CD14-positive monocyte (primary cell): ENCODE measurements around the gene SLC18A3. TPM values are rescaled to one million over a fixed set of nuclear protein-coding genes. Genes with fewer than 3 reads are reported as not detected.

Experiments used
- DNase-seq, 3 donors: peaks; one replicate each; pipeline ENCODE4 v3.0.0-alpha.2; 2011 to 2022
- H2AFZ ChIP-seq: 2 replicates; pipeline ENCODE4 v1.6.0; 2012; ENCODE audit warnings: mild to moderate bottlenecking, low read depth, low read length, inconsistent platforms; ENCODE audit not compliant: insufficient read depth, poor library complexity, severe bottlenecking
- H3K27ac ChIP-seq, 2 donors: 1 replicate in 1 of 2; 2 replicates in 1 of 2; pipeline ENCODE4 v1.5.1; 2012 to 2013; ENCODE audit warnings: low read length in 2 of 2, control low read depth in 1 of 2, inconsistent platforms in 1 of 2, low read depth in 1 of 2, mild to moderate bottlenecking in 1 of 2
- H3K27me3 ChIP-seq, 2 donors: one replicate each; pipeline versions ENCODE4 v1.6.0 to v1.6.1; 2011 to 2013; ENCODE audit warnings: low read length in 2 of 2; ENCODE audit not compliant: control insufficient read depth in 2 of 2, insufficient read depth in 2 of 2
- H3K36me3 ChIP-seq, 2 donors: replicated peaks in 1 of 2; 1 replicate in 1 of 2; 2 replicates in 1 of 2; pipeline versions ENCODE4 v1.5.1 to v1.6.1; 2012 to 2013; ENCODE audit warnings: low read length in 2 of 2, control low read depth in 1 of 2, inconsistent platforms in 1 of 2, mild to moderate bottlenecking in 1 of 2; ENCODE audit not compliant: insufficient read depth in 2 of 2, control insufficient read depth in 1 of 2
- H3K4me1 ChIP-seq, 2 donors: 1 replicate in 1 of 2; 2 replicates in 1 of 2; pipeline versions ENCODE4 v1.5.1 to v1.6.1; 2012 to 2013; ENCODE audit warnings: low read length in 2 of 2, control low read depth in 1 of 2, inconsistent platforms in 1 of 2, mild to moderate bottlenecking in 1 of 2, moderate library complexity in 1 of 2; ENCODE audit not compliant: insufficient read depth in 2 of 2, control insufficient read depth in 1 of 2
- H3K4me2 ChIP-seq: replicated peaks from 2 replicates; pipeline ENCODE3; 2012; ENCODE audit warnings: low read length, moderate library complexity, mild to moderate bottlenecking; ENCODE audit not compliant: poor library complexity, severe bottlenecking; ENCODE audit errors: extremely low read depth
- H3K4me3 ChIP-seq, 3 experiments: fragments of 200-600 bp in 1 of 3; sonication (generic) in 1 of 3; replicated peaks in 1 of 3; 1 replicate in 2 of 3; 2 replicates in 1 of 3; pipeline ENCODE4 v1.5.1; 2011 to 2013; ENCODE audit warnings: low read length in 3 of 3, mild to moderate bottlenecking in 3 of 3, control low read depth in 2 of 3, low read depth in 2 of 3, inconsistent platforms in 1 of 3, moderate library complexity in 1 of 3
- H3K79me2 ChIP-seq: 2 replicates; pipeline ENCODE4 v1.6.0; 2012; ENCODE audit warnings: mild to moderate bottlenecking, control low read depth, inconsistent platforms, low read length, moderate library complexity; ENCODE audit not compliant: insufficient read depth
- H3K9ac ChIP-seq: 2 replicates; pipeline ENCODE4 v1.6.0; 2017; ENCODE audit warnings: low read length, mild to moderate bottlenecking; ENCODE audit not compliant: insufficient read depth, poor library complexity, severe bottlenecking
- H3K9me3 ChIP-seq, 2 donors: replicated peaks in 1 of 2; 1 replicate in 1 of 2; 2 replicates in 1 of 2; pipeline versions ENCODE4 v1.5.1 to v1.6.1; 2012 to 2013; ENCODE audit warnings: low read length in 2 of 2, control low read depth in 1 of 2; ENCODE audit not compliant: control insufficient read depth in 1 of 2, insufficient read depth in 1 of 2
- H4K20me1 ChIP-seq: 2 replicates; pipeline ENCODE4 v1.6.0; 2012; ENCODE audit warnings: mild to moderate bottlenecking, low read length, control low read depth, moderate library complexity; ENCODE audit not compliant: insufficient read depth
- H3K27ac Mint-ChIP-seq, 7 donors: one replicate each; pipeline ENCODE4 v1.8.0; 2020; ENCODE audit warnings: mild to moderate bottlenecking in 7 of 7, mixed read lengths in 7 of 7, moderate library complexity in 6 of 7, inconsistent platforms in 2 of 7
- H3K27me3 Mint-ChIP-seq, 3 donors: one replicate each; pipeline ENCODE4 v1.8.0; 2021 to 2022; ENCODE audit warnings: low read depth in 3 of 3, mild to moderate bottlenecking in 3 of 3, mixed read lengths in 3 of 3, moderate library complexity in 3 of 3, inconsistent platforms in 1 of 3
- H3K36me3 Mint-ChIP-seq, 2 donors: one replicate each; pipeline ENCODE4 v1.8.0; 2020; ENCODE audit warnings: mixed read lengths in 2 of 2, inconsistent platforms in 1 of 2, mild to moderate bottlenecking in 1 of 2
- H3K4me1 Mint-ChIP-seq: one replicate; pipeline ENCODE4 v1.8.0; 2020; ENCODE audit warnings: mild to moderate bottlenecking, mixed read lengths
- H3K4me3 Mint-ChIP-seq, 2 donors: one replicate each; pipeline ENCODE4 v1.8.0; 2020; ENCODE audit warnings: mild to moderate bottlenecking in 2 of 2, mixed read lengths in 2 of 2, moderate library complexity in 1 of 2
- H3K9me3 Mint-ChIP-seq, 7 donors: one replicate each; pipeline ENCODE4 v1.8.0; 2020 to 2022; ENCODE audit warnings: mixed read lengths in 7 of 7, mild to moderate bottlenecking in 6 of 7, moderate library complexity in 6 of 7, inconsistent platforms in 2 of 7
- CTCF ChIP-seq: fragments of 200-600 bp; IDR thresholded peaks from one replicate; pipeline ENCODE4 v1.8.0; 2022; ENCODE audit warnings: antibody characterized with exemption, mild to moderate bottlenecking
- WGBS: methylation state at CpG from one replicate; pipeline ENCODE4 v1.1.5; 2013; ENCODE audit warnings: missing lambda C conversion rate; ENCODE audit not compliant: insufficient coverage; 5-methylcytosine and 5-hydroxymethylcytosine counted together
- intact Hi-C, 2 donors: fragments of 100-400 bp; cut with micrococcal nuclease; formaldehyde crosslinking; loops; one replicate each; pipeline versions ENCODE4 v1.15.0 to v1.15.1; 2023
- polyA plus RNA-seq, 3 donors: library from polyadenylated mRNA; depleted of rRNA in 1 of 3; unstranded in 2 of 3; stranded (reverse) in 1 of 3; fragments of 300-500 nt in 2 of 3; fragments of >200 nt in 1 of 3; fragmentation: Illumina TruSeq in 2 of 3; gene quantifications; 1 replicate in 2 of 3; 2 replicates in 1 of 3; pipeline ENCODE4 v1.2.3, GENCODE V29; 2012 to 2021

Gene SLC18A3
- polyA plus RNA-seq, 3 donors = not detected

DNA sequence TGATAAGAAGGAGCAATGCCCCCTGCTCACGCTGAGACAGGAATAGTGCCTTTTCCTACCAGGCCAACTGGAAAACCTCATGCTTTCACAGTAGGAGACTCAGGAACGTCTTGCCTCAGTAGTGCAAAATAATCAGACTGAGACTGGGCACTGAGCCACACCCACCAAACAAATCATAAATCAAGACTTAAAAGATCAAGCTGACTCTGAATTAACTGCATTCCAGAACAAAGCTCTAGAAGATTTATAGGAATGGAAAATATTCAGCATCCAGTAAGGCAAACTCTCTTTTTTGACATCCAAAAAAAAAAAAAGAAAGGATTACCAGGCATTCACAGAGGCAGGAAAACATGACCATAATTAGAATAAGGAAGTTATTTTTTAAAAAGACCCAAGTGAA, 30.5 kb upstream of the SLC18A3 start:
- H3K36me3 ChIP-seq = no peaks in the 10 kb centered on the region
- no peaks in the 10 kb centered on the region for H3K9me3 ChIP-seq
- no peaks in the 10 kb centered on the region for H4K20me1 ChIP-seq
- no peak for TF ChIP-seq CTCF
- intact Hi-C loops = no loop called here
- no peak overlapping the region for H3K9ac ChIP-seq
- H3K27me3 Mint-ChIP-seq = peaks cover 5 to 9% (median 8%) of the 10 kb centered on the region in 3 donors
- WGBS = 58% methylated on average over 2 of the region's 2 CpGs
- H3K4me3 Mint-ChIP-seq = no peak overlapping the region
- no peak overlapping the region for H2AFZ ChIP-seq
- no peaks in the 10 kb centered on the region for H3K4me1 Mint-ChIP-seq
- no peak overlapping the region for H3K27ac Mint-ChIP-seq
- no peak for DNase-seq
- H3K79me2 ChIP-seq = no peaks in the 10 kb centered on the region
- peaks cover 0 to 4% (median 0%) of the 10 kb centered on the region in 7 donors for H3K9me3 Mint-ChIP-seq
- no peaks in the 10 kb centered on the region for H3K36me3 Mint-ChIP-seq
- no peaks in the 10 kb centered on the region for H3K27me3 ChIP-seq
- H3K4me1 ChIP-seq = no peaks in the 10 kb centered on the region
- H3K4me3 ChIP-seq = no peak overlapping the region
- no peak overlapping the region for H3K27ac ChIP-seq
- H3K4me2 ChIP-seq = no peak overlapping the region

- Histone ChIP-seq H3K4me2 (no peak overlapping the region), H3K9me3 (no peaks in the 10 kb centered on the region), H4K20me1 (no peaks in the 10 kb centered on the region), H3K4me1 (no peaks in the 10 kb centered on the region), H2AFZ (no peak overlapping the region), H3K27ac (no peak overlapping the region), H3K9ac (no peak overlapping the region), H3K79me2 (no peaks in the 10 kb centered on the region), H3K27me3 (peaks cover 0 to 2% of the 10 kb centered on the region in 2 donors), H3K36me3 (no peaks in the 10 kb centered on the region), H3K4me3 (no peak overlapping the region)
- Mint-ChIP-seq H3K4me1 (no peaks in the 10 kb centered on the region), H3K27me3 (peaks cover 6 to 9% (median 9%) of the 10 kb centered on the region in 3 donors), H3K9me3 (peaks cover 2 to 15% (median 11%) of the 10 kb centered on the region in 7 donors), H3K36me3 (no peaks in the 10 kb centered on the region), H3K27ac (no peak overlapping the region), H3K4me3 (no peak overlapping the region)
- intact Hi-C loops = no loop called here
- no peak for TF ChIP-seq CTCF
- DNase-seq = no peak
These were observed 24.7 kb upstream of the SLC18A3 start for GRCh38 chr10:49585387-49585786.
